Fibroblast of mammary gland (primary cell): ENCODE data around the gene ZBTB33.

Experiments
- DNase-seq: peaks from one replicate; pipeline ENCODE4 v3.0.0-alpha.2; 2010; ENCODE audit warnings: low read depth
- H3K4me3 ChIP-seq: 2 replicates; pipeline ENCODE4 v1.5.1; 2011; ENCODE audit warnings: low read depth, mild to moderate bottlenecking, low read length, moderate library complexity; ENCODE audit not compliant: control insufficient read depth
- TF ChIP-seq, protein P1 (sequence below): conservative IDR thresholded peaks from 2 replicates; pipeline ENCODE4 v1.5.1; 2011; ENCODE audit warnings: low read depth, low read length, inconsistent platforms; ENCODE audit not compliant: control insufficient read depth, insufficient read depth

Gene ZBTB33

DNA sequence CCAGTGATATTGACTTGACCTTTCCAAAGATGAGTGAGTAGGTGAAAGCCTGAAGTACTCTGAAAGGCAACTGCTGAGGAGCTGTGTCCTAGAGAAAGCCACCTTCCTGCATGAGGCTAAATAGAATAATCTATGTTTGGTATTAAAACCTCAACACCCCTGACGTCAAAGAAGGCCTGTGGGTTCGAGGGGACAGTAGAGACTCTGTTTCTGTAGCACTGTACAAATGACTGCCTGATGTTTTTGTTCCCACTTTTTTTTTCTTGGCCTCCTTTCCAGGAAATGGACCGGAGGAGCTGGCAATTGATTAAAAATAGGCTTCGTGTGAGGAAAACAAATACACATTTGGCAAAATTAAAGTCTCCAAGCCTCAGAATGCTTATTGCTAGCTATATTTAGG lies 31.1 kb downstream of the ZBTB33 start:
- TF ChIP-seq, protein P1, sequence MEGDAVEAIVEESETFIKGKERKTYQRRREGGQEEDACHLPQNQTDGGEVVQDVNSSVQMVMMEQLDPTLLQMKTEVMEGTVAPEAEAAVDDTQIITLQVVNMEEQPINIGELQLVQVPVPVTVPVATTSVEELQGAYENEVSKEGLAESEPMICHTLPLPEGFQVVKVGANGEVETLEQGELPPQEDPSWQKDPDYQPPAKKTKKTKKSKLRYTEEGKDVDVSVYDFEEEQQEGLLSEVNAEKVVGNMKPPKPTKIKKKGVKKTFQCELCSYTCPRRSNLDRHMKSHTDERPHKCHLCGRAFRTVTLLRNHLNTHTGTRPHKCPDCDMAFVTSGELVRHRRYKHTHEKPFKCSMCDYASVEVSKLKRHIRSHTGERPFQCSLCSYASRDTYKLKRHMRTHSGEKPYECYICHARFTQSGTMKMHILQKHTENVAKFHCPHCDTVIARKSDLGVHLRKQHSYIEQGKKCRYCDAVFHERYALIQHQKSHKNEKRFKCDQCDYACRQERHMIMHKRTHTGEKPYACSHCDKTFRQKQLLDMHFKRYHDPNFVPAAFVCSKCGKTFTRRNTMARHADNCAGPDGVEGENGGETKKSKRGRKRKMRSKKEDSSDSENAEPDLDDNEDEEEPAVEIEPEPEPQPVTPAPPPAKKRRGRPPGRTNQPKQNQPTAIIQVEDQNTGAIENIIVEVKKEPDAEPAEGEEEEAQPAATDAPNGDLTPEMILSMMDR, result no peak
- H3K4me3 ChIP-seq, result no peak overlapping the region
- no peak for DNase-seq

GRCh38 chrX:120282697-120283096 lies 32.1 kb downstream of the ZBTB33 start:
- no peak overlapping the region for H3K4me3 ChIP-seq
- no peak for DNase-seq
- TF ChIP-seq, protein P1, result no peak

GRCh38 chrX:120286733-120287512 lies 36.3 kb downstream of the ZBTB33 start:
- H3K4me3 ChIP-seq, result no peak overlapping the region
- DNase-seq, result no peak
- TF ChIP-seq, protein P1, result no peak

DNA sequence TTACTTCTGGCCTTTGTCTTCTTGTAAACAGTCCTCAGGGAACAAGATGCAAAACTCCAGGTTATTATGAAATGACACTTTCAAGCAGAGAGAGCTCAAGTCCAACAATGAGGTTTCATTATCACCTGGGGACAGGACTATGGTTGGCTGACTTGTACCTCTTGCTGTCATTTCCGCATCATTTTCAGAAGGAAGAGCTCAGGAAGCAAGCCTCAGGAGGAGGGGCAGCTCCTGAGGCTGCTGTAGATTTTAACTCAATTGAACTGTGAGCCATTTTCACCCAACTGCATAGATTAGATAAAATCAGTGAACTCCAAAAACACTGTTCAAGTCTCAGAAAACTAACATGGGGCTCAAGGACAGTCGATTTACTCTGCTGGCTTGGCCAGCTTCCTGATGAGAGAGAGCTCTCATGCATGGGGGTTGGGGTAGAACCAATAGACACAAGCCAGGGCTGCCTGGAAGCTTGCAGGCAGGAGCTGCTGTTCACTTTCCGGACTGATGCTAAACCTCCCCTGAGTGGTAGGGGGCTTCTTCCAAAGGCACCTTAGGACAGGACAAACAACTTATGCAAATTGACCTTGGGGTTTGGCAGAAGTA lies 37.0 kb downstream of the ZBTB33 start:
- no peak for DNase-seq
- TF ChIP-seq, protein P1, result no peak
- no peak overlapping the region for H3K4me3 ChIP-seq

GRCh38 chrX:120290107-120290506 lies 39.5 kb downstream of the ZBTB33 start:
- DNase-seq, result no peak
- TF ChIP-seq, protein P1, result no peak
- H3K4me3 ChIP-seq, result no peak overlapping the region

- TF ChIP-seq, protein P1, result no peak
- H3K4me3 ChIP-seq, result no peak overlapping the region
- no peak for DNase-seq
Observed at GRCh38 chrX:120291211-120291610, 40.6 kb downstream of the ZBTB33 start.
